Mononuclear cell (primary cell): ENCODE results near the gene EFNA3. TPM values are rescaled to one million over a fixed set of nuclear protein-coding genes. Genes with fewer than 3 reads are reported as not detected.
"Not testable (repeated sequence)": the region's sequence is repeated elsewhere in the genome, so short reads cannot be mapped to it uniquely, and the experiment has no call there.

Source experiments
- H3K27me3 ChIP-seq: 2 replicates; pipeline ENCODE4 v1.6.0; 2011; ENCODE audit warnings: low read length, control low read depth; ENCODE audit not compliant: insufficient read depth
- H3K4me1 ChIP-seq: 2 replicates; pipeline ENCODE4 v1.5.1; 2011; ENCODE audit warnings: mild to moderate bottlenecking, low read length, control low read depth; ENCODE audit not compliant: insufficient read depth
- H3K4me3 ChIP-seq: 2 replicates; pipeline ENCODE4 v1.5.1; 2011; ENCODE audit warnings: mild to moderate bottlenecking, low read length, moderate library complexity
- H3K9me3 ChIP-seq: 2 replicates; pipeline ENCODE4 v1.5.1; 2011; ENCODE audit warnings: low read depth, mild to moderate bottlenecking, control low read depth, low read length
- total RNA-seq: library from RNA; depleted of rRNA; stranded (reverse); fragments of >200 nt; gene quantifications from one replicate; pipeline ENCODE4 v1.2.3, GENCODE V29; 2012

Gene EFNA3
- total RNA-seq, 1 donor = 0.21 TPM

DNA sequence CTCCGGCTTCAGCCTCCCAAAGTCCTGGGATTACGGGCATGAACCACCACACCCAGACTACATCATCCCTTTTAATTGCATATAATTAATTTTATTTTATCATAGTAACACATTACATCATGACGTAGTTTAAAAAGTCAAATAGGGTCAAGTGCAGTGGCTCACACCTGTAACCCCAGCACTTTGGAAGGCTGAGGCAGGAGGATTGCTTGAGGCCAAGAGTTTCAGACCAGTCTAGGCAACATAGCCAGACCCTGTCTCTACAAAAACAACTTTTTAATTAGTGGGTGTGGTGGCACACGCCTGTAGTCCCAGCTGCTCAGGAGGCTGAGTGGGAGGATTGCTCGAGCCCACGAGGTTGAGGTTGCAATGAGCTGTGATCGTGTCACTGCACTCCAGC lies 20.7 kb downstream of the EFNA3 start:
- peaks cover 4% of the 10 kb centered on the region for H3K27me3 ChIP-seq
- H3K9me3 ChIP-seq = no peaks in the 10 kb centered on the region
- no peak overlapping the region for H3K4me3 ChIP-seq
- H3K4me1 ChIP-seq = peaks cover 15% of the 10 kb centered on the region

DNA sequence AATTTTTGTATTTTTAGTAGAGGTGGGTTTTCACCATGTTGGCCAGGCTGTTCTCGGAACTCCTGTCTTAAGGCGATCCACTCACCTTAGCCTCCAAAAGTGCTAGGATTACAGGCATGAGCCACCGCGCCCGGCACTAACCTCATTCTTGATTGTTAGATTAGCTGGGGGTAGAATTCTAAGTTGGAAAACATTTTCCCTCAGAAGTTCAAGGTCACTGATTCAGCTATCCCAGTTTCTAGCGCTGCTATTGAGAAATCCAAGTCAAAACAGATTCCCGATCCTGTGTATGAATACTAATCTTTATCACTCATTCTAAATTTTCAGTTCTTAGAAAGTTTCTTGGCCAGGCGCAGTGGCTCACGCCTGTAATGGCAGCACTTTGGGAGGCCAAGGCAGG lies 24.7 kb downstream of the EFNA3 start:
- Histone ChIP-seq H3K4me1 (peaks cover 15% of the 10 kb centered on the region), H3K4me3 (no peak overlapping the region), H3K9me3 (no peaks in the 10 kb centered on the region), H3K27me3 (no peaks in the 10 kb centered on the region)

DNA sequence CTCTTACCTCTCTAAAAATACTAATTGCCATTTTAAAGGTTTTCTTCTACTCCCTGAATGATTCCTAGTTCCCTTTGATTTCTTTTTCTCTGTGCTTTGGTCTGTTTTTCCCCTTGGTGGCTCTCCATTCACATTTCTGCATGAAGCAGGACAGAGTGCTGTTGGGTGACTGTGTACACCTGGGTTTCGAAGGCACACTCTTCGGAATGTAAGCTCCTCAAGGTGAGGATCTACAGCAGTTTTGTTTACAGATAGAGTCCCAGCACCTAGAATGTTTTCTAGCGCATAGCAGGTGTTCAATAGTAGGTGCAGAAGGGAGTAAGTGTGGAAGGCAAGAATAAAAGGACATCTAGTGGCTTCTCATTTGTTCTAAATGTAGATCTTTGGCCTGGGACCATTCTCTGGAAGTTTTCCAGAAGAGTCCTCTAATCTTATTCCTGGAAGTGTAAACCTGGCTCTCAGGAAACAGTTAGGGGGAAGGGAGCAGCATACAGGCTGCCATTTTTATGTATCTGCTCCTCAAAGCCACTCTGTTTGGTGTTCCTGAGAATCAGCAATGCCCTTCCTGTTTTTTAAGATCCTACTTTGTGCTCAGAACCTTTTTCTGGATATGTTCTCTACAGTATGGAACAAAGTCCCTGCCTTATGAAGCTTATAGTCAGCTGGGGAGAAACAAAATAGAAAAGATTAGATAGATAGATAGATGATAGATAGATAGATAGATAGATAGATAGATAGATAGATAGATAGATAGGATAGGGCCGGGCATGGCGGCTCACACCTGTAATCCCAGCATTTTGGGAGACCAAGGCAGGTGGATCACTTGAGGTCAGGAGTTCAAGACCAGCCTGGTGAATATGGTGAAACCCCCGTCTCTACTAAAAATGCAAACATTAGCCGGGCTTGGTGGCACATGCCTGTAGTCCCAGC lies 26.2 kb downstream of the EFNA3 start:
- Histone ChIP-seq H3K4me3 (no peak overlapping the region), H3K9me3 (no peaks in the 10 kb centered on the region), H3K4me1 (peaks cover 15% of the 10 kb centered on the region), H3K27me3 (no peaks in the 10 kb centered on the region)

DNA sequence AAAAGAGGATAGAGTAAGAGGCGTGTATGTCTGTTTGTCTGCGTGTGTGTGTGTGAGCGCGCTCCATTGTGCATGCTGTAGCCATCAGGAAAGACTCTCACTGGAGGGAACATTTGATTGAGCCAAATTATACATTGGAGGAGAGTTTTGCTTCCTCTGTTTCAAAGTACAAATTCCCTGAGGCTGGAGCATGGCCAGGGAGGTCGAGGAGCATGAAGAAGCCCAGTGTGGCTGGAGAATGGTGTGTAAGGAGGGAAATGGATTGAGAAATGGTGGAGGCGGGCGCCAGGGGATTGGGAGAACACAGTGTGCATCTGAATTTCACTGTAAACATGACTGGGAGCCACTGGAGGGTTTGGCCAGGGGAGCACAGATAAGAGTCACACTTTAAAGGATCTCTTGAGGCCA lies 27.0 kb downstream of the EFNA3 start:
- Histone ChIP-seq H3K4me1 (peaks cover 15% of the 10 kb centered on the region), H3K4me3 (no peak overlapping the region), H3K27me3 (no peaks in the 10 kb centered on the region), H3K9me3 (no peaks in the 10 kb centered on the region)

DNA sequence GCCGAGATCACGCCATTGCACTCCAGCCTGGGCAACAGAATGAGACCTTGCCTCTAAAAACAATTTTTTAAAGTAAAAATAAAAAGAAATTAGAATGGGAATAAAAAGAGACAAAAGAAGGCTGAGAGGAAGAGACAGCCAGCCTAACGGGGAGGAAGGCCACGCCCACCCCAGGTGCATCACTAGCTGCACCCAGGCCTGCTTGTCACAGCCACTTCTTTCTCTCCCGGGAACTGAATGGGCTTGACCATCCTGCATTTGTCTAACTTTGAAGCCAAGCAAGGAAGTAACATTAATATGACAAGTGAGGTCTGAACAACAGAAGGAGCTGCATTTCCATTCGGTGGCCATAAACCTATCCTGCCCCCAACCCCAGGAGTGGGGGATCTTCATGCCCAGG lies 28.2 kb downstream of the EFNA3 start:
- Histone ChIP-seq H3K9me3 (no peaks in the 10 kb centered on the region), H3K27me3 (no peaks in the 10 kb centered on the region), H3K4me3 (no peak overlapping the region), H3K4me1 (peaks cover 9% of the 10 kb centered on the region)

DNA sequence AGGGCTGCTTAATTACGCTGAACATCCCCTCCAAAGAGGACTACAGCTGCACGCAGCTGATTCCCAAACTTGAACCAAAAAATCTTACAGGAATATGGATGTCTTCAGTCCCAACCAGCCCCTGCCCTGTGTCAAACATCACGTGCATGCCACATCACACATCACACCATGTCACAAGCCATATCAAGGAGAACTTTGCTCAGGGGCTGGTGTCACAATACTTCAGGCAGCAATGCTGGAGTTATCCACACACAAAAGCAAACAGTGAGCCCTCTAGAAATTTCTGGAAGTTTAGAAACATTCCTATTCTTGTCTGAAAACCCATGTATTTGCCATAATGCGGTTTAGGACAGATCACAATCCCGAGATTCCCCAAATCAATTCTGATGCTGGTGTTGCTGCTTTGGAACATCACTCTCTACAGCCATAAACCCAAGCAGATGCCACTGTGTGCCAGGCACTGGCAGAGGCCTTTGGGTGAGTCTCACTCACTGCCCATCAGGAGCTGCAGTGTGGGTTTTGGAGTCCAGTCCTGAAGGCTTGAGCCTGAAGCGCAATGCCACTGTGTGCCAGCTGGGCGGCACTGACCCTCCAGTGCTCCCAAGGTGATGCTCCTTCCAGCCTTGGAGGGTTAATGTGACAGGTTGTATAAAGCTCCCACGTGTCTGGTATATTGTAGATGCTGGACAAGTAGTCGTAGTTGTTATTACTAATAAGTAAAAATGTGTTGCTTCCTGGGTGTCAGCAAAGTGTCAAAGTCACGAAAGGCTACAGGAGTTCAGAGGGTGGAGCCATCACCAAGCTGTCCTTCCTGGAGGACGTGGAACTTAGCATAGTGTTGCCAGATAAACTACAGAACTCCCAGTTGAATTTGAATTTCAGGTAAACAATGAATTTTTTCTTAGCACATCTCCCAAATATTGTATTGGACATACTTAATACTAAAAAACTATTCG lies 28.9 kb downstream of the EFNA3 start:
- Histone ChIP-seq H3K4me1 (peaks cover 3% of the 10 kb centered on the region), H3K4me3 (no peak overlapping the region), H3K9me3 (no peaks in the 10 kb centered on the region), H3K27me3 (no peaks in the 10 kb centered on the region)

DNA sequence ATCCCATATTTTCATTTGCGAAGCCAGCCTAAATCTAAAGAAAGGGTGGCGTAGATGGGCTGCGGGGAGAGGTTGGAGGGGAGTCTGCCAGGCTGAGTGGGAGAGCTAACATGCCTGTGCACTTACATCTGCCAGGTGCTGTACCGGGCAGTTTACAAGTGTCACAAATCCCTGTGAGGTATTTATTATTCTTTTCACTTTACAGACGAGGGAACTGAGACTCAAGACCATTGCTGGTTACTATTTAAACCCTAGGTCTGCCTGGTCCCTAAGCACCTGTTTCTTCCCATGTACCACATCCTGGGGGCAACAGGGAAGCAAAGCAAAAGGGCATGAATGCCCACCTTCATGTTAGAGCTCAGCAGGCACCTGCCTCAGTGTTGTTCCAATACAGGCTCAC lies 29.7 kb downstream of the EFNA3 start:
- no peaks in the 10 kb centered on the region for H3K4me1 ChIP-seq
- H3K9me3 ChIP-seq = no peaks in the 10 kb centered on the region
- no peaks in the 10 kb centered on the region for H3K27me3 ChIP-seq
- H3K4me3 ChIP-seq = no peak overlapping the region

DNA sequence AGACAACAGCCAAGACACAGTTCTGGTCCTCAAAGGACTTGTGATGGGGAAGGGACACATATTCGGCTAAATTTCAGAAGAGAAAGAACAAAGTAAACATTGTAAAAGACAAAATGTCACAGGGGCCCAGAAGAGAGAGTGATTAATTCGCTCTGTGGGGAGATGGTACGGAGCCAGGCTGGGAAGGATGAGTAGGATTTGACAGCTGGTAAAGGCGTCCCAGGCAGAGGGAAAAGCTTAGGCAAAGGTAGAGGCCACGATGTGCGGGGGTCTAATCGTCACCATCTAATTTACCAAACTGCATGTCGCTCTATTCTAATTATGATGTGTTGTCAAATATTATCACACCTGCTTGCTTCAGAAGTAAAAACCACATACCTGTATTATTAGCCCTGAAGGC lies 31.7 kb downstream of the EFNA3 start:
- no peaks in the 10 kb centered on the region for H3K4me1 ChIP-seq
- no peaks in the 10 kb centered on the region for H3K27me3 ChIP-seq
- no peaks in the 10 kb centered on the region for H3K9me3 ChIP-seq
- no peak overlapping the region for H3K4me3 ChIP-seq

DNA sequence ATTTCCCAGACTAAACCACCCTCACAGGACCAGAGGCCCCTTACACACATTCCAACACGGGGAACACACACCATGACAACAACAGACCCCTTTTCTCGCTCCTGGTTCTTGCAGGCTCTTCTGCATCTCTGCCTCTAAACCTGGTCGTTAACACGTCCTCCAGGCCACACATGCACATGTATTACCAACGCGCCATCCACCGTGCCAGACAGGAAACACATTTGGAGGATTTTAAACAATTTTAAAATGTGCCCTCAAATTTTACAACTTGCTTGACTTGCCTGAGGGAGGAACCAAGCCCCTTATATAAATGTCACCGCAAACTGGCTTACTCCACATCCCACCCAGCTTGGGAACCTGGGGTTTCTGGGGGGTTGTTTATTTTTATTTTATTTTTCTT lies 32.2 kb downstream of the EFNA3 start:
- Histone ChIP-seq H3K4me1 (no peaks in the 10 kb centered on the region), H3K9me3 (no peaks in the 10 kb centered on the region), H3K4me3 (no peak overlapping the region), H3K27me3 (no peaks in the 10 kb centered on the region)

DNA sequence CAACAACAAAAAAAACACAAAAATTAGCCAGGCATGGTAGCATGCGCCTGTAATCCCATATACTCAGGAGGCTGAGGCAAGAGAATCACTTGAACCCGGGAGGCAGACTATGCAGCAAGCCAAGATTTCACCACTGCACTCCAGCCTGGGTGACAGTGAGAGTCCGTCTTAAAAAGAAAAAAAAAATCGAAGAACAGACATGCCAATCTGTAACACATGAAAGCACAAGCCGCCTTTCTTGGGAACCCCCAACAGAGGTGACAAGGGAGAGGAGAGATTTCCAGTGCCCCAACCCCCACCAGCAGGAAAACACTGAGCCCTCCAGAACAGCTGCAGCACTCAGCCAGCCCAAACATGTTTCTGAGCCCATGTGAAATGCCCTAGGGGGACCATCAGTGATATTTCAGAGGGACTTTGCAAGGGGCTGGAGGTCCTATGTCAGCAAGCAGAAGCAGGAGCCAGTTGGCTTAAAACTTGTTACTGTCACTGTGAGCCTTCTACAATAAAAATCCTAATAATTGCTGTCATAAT lies 34.9 kb downstream of the EFNA3 start:
- Histone ChIP-seq H3K4me3 (no peak overlapping the region), H3K9me3 (no peaks in the 10 kb centered on the region), H3K4me1 (no peaks in the 10 kb centered on the region), H3K27me3 (no peaks in the 10 kb centered on the region)

DNA sequence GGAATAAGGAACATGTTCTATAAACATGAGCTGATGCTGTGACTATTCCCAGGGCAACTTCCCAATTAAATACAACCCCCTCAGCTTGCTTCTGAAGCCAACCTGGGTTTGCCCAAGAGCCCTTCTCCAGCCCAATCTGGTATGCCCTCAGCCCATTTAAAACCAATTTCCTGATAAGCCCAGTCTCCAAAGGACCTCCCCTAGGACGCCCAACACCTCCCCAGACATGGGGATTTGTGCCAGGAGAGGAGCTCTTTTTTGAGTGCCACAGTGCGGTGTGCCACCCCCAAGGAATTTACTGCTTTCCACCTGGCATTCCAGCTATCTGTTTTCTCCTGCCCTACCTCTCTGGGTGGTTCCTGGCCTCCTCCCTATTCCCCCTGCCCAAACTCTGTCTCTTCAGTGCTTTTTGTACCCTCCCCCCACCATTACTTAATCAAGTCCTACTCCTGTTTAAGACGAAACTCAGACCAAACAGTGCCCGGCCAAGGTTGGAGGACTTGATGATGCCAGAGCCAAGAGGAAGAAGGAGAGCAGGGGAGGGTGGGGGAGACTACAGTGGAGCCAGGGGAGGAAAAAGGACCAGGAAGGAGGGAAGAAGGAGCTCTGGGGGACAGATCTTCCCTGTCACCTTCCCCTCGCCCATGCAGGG lies 37.6 kb downstream of the EFNA3 start:
- H3K4me1 ChIP-seq = no peaks in the 10 kb centered on the region
- H3K27me3 ChIP-seq = no peaks in the 10 kb centered on the region
- no peaks in the 10 kb centered on the region for H3K9me3 ChIP-seq
- H3K4me3 ChIP-seq = no peak overlapping the region

DNA sequence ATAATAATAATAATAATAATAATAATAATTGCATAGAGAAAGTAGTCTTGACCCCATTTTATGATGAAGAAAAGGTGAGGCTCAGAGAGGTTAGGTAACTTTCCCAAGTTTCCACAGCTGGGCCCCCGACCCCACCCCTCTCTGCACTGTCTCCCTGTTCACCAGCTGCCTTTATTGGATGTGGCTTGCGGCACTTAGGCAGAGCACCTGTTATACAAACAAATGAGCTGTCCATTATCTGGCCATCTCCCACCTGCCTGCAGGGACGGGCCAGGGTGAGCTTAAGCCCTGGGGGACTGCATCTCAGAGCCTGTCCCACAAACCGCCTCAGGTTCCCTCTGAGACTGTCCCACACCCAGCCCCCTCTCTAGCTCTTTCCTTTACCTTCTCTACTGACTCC lies 39.0 kb downstream of the EFNA3 start:
- Histone ChIP-seq H3K4me3 (no peak overlapping the region), H3K9me3 (no peaks in the 10 kb centered on the region), H3K27me3 (no peaks in the 10 kb centered on the region)

DNA sequence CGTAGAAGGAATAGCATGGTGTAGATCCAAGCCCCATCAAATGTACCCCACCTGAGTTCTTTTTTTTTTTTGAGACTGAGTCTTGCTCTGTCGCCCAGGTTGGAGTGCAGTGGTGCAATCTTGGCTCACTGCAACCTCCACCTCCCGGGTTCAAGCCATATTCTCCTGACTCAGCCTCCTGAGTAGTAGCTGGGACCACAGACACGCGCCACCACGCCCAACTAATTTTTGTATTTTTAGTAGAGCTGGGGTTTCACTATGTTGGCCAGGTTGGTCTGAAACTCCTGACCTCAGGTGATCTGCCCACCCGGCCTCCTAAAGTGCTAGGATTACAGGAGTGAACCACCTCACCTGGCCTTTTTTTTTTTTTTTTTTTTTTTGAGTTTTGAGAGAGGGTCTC lies 39.5 kb downstream of the EFNA3 start:
- not testable (repeated sequence) for H3K9me3 ChIP-seq, H3K4me1 ChIP-seq, H3K27me3 ChIP-seq, H3K4me3 ChIP-seq

More for the DNA sequence above, 39.0 kb downstream of the EFNA3 start:
- H3K4me1 ChIP-seq = no peaks in the 10 kb centered on the region

DNA sequence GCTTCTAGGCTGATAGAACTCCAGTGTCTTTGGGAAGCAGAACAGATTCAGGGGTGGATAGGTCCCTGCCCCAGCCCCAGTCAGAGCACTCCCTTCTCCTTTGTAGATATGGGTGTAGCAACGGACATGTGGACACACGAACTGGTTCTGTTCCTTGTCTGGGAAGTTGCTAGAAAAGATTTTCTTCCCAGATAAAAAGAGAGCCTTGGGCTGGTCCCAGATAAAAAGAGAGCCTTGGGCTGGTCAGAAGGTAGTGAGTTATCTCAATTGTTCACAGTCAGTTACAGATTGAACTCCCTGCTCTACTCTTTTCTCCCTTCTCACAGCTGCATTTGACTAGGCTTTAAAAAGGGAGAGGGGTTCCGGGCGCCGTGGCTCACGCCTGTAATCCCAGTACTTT lies 41.6 kb downstream of the EFNA3 start:
- H3K4me3 ChIP-seq = no peak overlapping the region
- no peaks in the 10 kb centered on the region for H3K9me3 ChIP-seq
- H3K27me3 ChIP-seq = peaks cover 2% of the 10 kb centered on the region
- H3K4me1 ChIP-seq = no peaks in the 10 kb centered on the region

DNA sequence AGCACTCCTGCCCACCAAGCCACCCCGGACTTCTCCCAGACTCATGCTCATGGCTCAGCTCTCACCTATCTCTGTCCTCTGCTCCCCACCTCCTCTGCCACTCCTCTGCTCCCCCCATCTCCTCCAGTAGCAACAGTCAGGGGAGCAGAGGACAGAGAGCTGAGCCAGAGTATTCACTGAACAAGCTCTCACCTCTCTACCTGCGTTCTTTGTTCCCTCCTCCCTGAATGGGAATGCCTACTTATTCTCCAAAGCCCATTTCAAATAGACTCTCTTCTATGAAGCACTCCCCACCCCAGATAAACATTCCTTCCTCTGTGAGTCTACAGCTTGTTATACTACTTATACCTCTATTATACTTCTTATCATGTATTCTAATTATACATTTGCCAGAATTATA lies 42.6 kb downstream of the EFNA3 start:
- H3K4me1 ChIP-seq = peaks cover 2% of the 10 kb centered on the region
- H3K27me3 ChIP-seq = peaks cover 12% of the 10 kb centered on the region

More for the DNA sequence above, 42.6 kb downstream of the EFNA3 start:
- H3K4me3 ChIP-seq = no peak overlapping the region
- H3K9me3 ChIP-seq = no peaks in the 10 kb centered on the region
